Panc1 (cell line): ENCODE measurements around the gene ARHGAP45. TPM values are rescaled to one million over a fixed set of nuclear protein-coding genes. Genes with fewer than 3 reads are reported as not detected.

Source experiments
- ATAC-seq: fragments of 200-7000 bp; cut with Tn5 transposase; 2 replicates; pipeline ENCODE4 v1.9.1; 2020; ENCODE audit warnings: mild to moderate bottlenecking, moderate library complexity
- BruUV-seq: library from RNA; stranded (reverse); fragments of 400-500 nt; replicated peaks from 2 replicates; lab custom pipeline; 2021; lab: Mats Ljungman, UMichigan
- CTCF ChIA-PET: fragments of 300-600 bp; sonication (Branson Sonifier 250); formaldehyde crosslinking; loops from one replicate; lab custom pipeline; 2022; ENCODE audit warnings: antibody characterized with exemption; lab: Charles Lee
- POLR2A ChIA-PET: fragments of 300-600 bp; sonication (Branson Sonifier 250); formaldehyde crosslinking; loops from one replicate; lab custom pipeline; 2022; ENCODE audit warnings: antibody characterized with exemption; lab: Charles Lee
- DNase-seq: peaks from one replicate; pipeline ENCODE4 v3.0.0-alpha.2; 2010; ENCODE audit warnings: low read depth, low spot score
- H3K27ac ChIP-seq: 2 replicates; pipeline ENCODE4 v1.5.1; 2011; ENCODE audit warnings: mild to moderate bottlenecking, low read length, inconsistent platforms
- H3K27me3 ChIP-seq: fragments of 200-500 bp; sonication (Bioruptor generic); 2 replicates; pipeline ENCODE4 v1.6.0; 2014; ENCODE audit warnings: low read length, inconsistent platforms; ENCODE audit not compliant: control insufficient read depth, insufficient read depth
- H3K36me3 ChIP-seq: fragments of 200-500 bp; sonication (Bioruptor generic); 2 replicates; pipeline ENCODE4 v1.5.1; 2014; ENCODE audit warnings: inconsistent platforms, mild to moderate bottlenecking, low read length, moderate library complexity; ENCODE audit not compliant: control insufficient read depth, insufficient read depth
- H3K4me1 ChIP-seq: 2 replicates; pipeline ENCODE4 v1.5.1; 2011; ENCODE audit warnings: inconsistent platforms, mild to moderate bottlenecking, low read length, moderate library complexity; ENCODE audit not compliant: control insufficient read depth, insufficient read depth
- H3K4me3 ChIP-seq, 2 experiments: 2 replicates each; pipeline ENCODE4 v1.5.1; 2011 to 2012; ENCODE audit warnings: low read depth in 2 of 2, low read length in 2 of 2, mild to moderate bottlenecking in 2 of 2, inconsistent platforms in 1 of 2, moderate library complexity in 1 of 2
- H3K9me3 ChIP-seq: fragments of 200-500 bp; sonication (Bioruptor generic); 2 replicates; pipeline ENCODE4 v1.5.1; 2014; ENCODE audit warnings: low read depth, mild to moderate bottlenecking, inconsistent platforms, low read length, moderate library complexity; ENCODE audit not compliant: control insufficient read depth, insufficient read depth
- POLR2AphosphoS5 ChIP-seq: IDR thresholded peaks from 2 replicates; pipeline ENCODE4 v1.6.1; 2012; ENCODE audit warnings: mild to moderate bottlenecking, low read depth, low read length, moderate library complexity
- SIN3A ChIP-seq: IDR thresholded peaks from 2 replicates; pipeline ENCODE4 v1.6.1; 2012; ENCODE audit warnings: low read depth, mild to moderate bottlenecking, low read length, moderate library complexity, borderline replicate concordance; ENCODE audit not compliant: insufficient read depth
- TCF7L2 ChIP-seq: IDR thresholded peaks from 2 replicates; pipeline ENCODE4 v1.6.1; 2011; ENCODE audit warnings: mild to moderate bottlenecking, low read depth, low read length, inconsistent platforms
- in situ Hi-C: cut with HindIII; loops from 2 replicates; pipeline ENCODE4 v1.10.0; 2016; ENCODE audit warnings: low sequenced_read_pairs, low pct_unique_long_range_greater_than_20kb
- intact Hi-C: fragments of 100-400 bp; cut with micrococcal nuclease; formaldehyde crosslinking; loops from one replicate; pipeline ENCODE4 v1.10.0; 2022; ENCODE audit not compliant: unreplicated experiment
- total RNA-seq: library from RNA; stranded (reverse); gene quantifications from one replicate; pipeline ENCODE4 v1.2.1, GENCODE V29; 2021; ENCODE audit not compliant: unreplicated experiment
- TF ChIP-seq, protein P1 (sequence below): fragments of 450-650 bp; IDR thresholded peaks from 2 replicates; pipeline ENCODE4 v1.5.1; 2017; ENCODE audit warnings: mild to moderate bottlenecking
- TF ChIP-seq, protein P2 (sequence below), 2 experiments: IDR thresholded peaks; 2 replicates each; pipeline ENCODE4 v1.6.1; 2011 to 2012; ENCODE audit warnings: low read depth in 2 of 2, control low read depth in 1 of 2, low read length in 1 of 2, mild to moderate bottlenecking in 1 of 2, moderate library complexity in 1 of 2; ENCODE audit not compliant: insufficient read depth in 1 of 2

Gene ARHGAP45
- total RNA-seq, 1 experiment from 2014 or later: 27.8 TPM

DNA sequence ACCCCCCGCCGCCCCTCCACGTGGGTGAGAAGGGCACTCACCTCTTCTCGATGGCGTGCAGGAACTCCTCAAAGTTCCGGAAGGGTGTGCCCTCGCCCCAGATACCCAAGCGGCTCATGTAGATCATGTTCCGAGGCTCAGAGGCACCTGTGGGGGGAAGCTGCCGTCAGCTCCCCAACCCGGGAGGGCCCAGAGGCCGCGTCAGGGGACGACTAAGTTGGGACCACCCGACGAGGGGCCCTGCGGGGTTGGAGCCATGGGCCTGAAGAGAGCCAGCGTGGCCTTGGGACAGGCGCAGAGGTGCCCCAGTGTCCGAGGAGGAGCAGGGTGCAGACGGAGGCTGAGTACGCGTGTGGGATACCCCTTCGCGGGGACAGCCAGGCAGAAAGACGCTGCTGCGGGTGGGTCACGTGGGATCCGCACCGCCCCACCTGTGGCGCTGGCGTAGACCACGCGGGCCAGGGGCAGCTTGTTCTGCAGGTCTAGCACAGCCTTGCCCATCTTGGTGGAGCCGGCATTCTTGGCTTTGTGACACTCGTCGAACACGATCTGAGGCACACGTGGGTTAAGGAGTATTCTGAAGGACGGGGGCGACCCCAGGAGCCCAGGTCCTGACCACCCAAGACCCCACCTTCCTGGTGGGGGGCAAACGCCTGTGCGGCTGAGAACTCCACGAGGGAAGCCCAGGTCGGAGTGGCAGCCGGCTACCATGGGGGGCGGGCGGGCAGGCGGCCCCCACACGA is 52.7 kb downstream of the ARHGAP45 start:
- Histone ChIP-seq H3K9me3 (no peaks in the 10 kb centered on the region), H3K27ac (no peak overlapping the region), H3K36me3 (peaks cover 3% of the 10 kb centered on the region), H3K4me1 (no peaks in the 10 kb centered on the region), H3K27me3 (no peaks in the 10 kb centered on the region), H3K4me3 (no peak overlapping the region)
- no peak for ATAC-seq
- intact Hi-C loops (no loop called here), in situ Hi-C loops (no loop called here)
- POLR2A ChIA-PET: no interaction called here
- TF ChIP-seq POLR2AphosphoS5 (no peak), TCF7L2 (no peak), SIN3A (no peak)
- TF ChIP-seq, protein P1, sequence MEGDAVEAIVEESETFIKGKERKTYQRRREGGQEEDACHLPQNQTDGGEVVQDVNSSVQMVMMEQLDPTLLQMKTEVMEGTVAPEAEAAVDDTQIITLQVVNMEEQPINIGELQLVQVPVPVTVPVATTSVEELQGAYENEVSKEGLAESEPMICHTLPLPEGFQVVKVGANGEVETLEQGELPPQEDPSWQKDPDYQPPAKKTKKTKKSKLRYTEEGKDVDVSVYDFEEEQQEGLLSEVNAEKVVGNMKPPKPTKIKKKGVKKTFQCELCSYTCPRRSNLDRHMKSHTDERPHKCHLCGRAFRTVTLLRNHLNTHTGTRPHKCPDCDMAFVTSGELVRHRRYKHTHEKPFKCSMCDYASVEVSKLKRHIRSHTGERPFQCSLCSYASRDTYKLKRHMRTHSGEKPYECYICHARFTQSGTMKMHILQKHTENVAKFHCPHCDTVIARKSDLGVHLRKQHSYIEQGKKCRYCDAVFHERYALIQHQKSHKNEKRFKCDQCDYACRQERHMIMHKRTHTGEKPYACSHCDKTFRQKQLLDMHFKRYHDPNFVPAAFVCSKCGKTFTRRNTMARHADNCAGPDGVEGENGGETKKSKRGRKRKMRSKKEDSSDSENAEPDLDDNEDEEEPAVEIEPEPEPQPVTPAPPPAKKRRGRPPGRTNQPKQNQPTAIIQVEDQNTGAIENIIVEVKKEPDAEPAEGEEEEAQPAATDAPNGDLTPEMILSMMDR: no peak
- TF ChIP-seq, protein P2, sequence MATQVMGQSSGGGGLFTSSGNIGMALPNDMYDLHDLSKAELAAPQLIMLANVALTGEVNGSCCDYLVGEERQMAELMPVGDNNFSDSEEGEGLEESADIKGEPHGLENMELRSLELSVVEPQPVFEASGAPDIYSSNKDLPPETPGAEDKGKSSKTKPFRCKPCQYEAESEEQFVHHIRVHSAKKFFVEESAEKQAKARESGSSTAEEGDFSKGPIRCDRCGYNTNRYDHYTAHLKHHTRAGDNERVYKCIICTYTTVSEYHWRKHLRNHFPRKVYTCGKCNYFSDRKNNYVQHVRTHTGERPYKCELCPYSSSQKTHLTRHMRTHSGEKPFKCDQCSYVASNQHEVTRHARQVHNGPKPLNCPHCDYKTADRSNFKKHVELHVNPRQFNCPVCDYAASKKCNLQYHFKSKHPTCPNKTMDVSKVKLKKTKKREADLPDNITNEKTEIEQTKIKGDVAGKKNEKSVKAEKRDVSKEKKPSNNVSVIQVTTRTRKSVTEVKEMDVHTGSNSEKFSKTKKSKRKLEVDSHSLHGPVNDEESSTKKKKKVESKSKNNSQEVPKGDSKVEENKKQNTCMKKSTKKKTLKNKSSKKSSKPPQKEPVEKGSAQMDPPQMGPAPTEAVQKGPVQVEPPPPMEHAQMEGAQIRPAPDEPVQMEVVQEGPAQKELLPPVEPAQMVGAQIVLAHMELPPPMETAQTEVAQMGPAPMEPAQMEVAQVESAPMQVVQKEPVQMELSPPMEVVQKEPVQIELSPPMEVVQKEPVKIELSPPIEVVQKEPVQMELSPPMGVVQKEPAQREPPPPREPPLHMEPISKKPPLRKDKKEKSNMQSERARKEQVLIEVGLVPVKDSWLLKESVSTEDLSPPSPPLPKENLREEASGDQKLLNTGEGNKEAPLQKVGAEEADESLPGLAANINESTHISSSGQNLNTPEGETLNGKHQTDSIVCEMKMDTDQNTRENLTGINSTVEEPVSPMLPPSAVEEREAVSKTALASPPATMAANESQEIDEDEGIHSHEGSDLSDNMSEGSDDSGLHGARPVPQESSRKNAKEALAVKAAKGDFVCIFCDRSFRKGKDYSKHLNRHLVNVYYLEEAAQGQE (IDR thresholded peaks at IDR 0.05; ENCODE audit: insufficient read depth in 1 of 2, low read depth in 2 of 2, low read length in 1 of 2): no peak
- no peak for DNase-seq
- CTCF ChIA-PET: no interaction called here
- no TSS peak for BruUV-seq

DNA sequence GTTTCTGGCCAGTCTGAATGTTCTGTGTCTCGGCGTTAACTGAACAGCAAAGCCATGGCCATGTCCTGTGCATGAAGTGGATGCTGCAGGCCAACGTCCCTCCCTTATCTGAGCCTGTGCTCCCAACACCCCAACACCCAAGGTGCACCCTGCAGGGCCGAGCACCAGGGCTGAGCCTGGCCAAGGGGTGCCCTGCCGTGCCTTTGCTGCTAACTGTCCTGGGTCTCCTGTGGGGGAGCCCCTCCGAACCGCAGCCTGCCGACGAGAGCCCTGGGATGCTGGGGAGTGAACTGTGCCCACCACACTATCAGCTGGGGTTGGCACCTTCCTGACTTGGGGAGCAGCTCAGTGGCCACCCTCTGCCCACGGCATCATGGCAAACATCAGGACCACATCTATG is 54.4 kb downstream of the ARHGAP45 start:
- Histone ChIP-seq H3K4me3 (no peak overlapping the region), H3K27ac (no peak overlapping the region), H3K36me3 (peaks cover 3% of the 10 kb centered on the region), H3K4me1 (no peaks in the 10 kb centered on the region), H3K27me3 (no peaks in the 10 kb centered on the region), H3K9me3 (no peaks in the 10 kb centered on the region)
- no peak for DNase-seq
- intact Hi-C loops: no loop called here
- no peak for ATAC-seq
- TF ChIP-seq SIN3A (no peak), TCF7L2 (no peak), POLR2AphosphoS5 (no peak; the same call in 1 of the 2 replicates)
- TF ChIP-seq, protein P1: no peak
- TF ChIP-seq, protein P2 (IDR thresholded peaks at IDR 0.05; ENCODE audit: insufficient read depth in 1 of 2, low read depth in 2 of 2, low read length in 1 of 2): no peak
- ChIA-PET POLR2A (no interaction called here), CTCF (no interaction called here)
- in situ Hi-C loops: no loop called here
- no TSS peak for BruUV-seq
